SH-SY5Y (cell line): Measurements from ENCODE around the gene CFAP92.

Source experiments
- GATA2 ChIP-seq: IDR thresholded peaks from 2 replicates; pipeline ENCODE4 v1.6.1; 2011; ENCODE audit warnings: mild to moderate bottlenecking, low read depth, low read length
- GATA3 ChIP-seq: IDR thresholded peaks from 2 replicates; pipeline ENCODE4 v1.6.1; 2011; ENCODE audit warnings: low read depth, mild to moderate bottlenecking, low read length, moderate library complexity

DNA sequence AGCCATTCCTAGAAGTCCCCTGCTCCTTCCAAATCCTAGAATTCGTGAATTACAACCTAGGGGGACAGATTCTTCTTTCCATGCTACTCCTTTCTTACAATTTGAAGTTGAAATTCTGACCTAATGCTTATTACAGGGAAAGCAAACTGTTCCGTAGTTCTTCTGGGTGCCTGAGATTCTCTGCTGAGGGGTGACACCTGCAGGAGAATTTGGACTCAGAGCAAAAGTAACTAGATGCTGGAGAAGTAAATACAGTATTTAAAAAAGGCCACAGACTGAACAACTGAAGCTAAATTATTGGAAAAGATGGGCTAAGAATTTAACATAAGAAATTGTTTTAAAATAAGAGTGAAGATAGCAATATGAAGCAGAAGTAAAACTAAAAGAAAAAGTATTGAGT is 76.6 kb downstream of the CFAP92 start:
- TF ChIP-seq GATA3 = no peak
- TF ChIP-seq GATA2 = no peak
